GM18907 (cell line): ENCODE results near the gene TPH2.

ENCODE experiments used
- ATAC-seq: cut with Tn5 transposase; IDR thresholded peaks from one replicate; pipeline ENCODE4 v1.9.1; 2021; ENCODE audit warnings: mild to moderate bottlenecking, moderate library complexity; ENCODE audit not compliant: unreplicated experiment

Gene TPH2

DNA sequence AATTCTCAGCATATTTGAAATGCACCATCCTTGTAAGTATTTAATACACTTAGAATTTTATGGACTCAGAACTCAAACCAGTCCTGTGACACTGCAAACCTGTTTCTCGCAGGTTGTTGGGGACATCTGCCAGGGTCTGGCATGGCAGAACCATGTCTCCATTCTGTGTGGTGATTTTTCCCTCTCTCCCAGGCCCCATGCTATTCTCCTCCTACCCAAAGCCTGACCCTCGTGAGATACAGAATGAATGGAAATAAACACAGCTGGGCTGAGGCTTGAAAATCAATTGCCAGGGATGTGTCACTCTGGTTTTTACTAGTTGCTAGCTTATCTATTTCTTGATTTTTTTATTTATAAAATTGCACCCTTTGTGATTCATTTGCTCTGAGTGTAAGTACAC lies 19.8 kb downstream of the TPH2 start:
- ATAC-seq = no peak

DNA sequence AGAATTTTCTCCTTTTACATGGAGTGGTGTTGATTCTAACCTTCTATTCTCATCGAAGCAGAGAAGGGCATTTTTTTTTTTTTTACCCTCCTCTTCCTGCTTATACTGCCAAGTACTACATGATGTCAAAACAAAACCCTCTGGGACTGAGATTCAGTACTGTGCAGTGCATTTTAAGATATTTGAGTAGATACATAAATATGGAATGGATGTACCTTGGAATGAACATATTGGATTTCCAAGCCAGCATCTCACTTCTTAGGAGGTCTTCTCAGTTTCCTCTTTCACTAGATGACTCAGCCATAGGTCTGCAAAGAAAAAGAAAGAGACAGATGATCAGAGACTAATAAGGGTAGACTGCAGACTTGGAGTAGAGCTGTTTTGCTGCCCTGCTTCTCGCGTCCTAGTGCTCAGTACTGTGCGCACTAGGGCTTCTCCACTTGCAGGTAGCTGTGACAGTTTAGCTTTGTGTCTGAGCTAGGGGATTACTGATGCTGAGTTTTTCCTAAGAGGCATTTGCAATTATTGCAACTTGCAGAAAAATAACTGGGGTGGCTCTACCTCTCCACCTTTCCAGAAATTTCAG lies 20.4 kb downstream of the TPH2 start:
- ATAC-seq = no peak

DNA sequence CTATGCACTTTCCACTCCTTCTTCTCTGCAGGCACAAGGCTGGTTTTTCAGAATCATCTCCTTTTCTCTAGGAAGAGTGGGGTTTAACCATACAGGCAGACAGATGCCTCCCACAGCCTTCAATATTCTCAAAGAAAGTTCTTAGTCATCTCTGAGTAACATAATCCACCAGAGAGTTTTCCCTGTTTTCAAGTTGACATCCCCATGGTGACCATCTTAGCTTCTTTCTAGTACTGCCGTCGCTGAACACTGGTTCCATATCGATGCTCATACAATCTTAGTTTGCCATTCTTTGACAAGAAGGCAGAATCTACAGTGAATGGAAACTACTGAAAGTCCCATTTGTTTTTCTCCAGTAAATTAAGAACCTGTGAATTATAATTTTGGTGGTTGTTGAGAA lies 28.6 kb downstream of the TPH2 start:
- ATAC-seq = no peak

DNA sequence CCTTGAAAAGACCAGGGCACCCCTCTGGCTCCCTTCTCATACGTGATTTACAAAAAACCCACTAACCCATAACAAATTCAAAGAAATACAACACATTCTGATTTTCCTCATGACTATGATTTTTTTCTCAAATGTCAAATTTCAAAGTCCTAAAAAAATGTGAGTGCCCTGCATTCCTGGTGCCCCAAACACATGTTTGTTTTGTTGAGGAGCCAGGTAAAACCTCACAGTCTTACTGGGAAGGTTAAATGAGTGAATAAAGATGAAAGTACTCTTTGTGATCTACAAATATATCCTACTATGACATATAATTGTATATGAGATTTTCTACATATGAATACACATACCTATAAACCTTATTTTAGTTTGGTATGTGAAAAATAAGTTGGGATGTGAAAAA lies 30.7 kb downstream of the TPH2 start:
- no peak for ATAC-seq

DNA sequence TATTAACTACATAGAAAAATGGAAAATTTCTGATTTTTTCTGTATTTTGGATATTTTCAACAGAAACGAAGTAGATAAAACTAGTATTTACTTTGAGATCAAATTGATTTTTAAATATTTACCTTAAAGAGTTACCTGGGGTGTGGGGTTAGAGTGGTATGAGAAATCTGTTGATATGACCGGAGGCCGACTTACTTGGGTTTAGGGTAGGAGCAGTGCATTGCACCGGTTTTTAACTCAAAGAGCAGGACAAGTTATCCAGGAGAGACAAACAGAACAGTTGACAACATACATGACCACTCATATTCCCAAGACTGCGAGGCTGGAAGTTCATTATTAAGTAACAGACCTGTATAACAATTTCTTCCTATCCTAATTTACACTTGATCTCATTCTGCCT lies 31.4 kb downstream of the TPH2 start:
- no peak for ATAC-seq

DNA sequence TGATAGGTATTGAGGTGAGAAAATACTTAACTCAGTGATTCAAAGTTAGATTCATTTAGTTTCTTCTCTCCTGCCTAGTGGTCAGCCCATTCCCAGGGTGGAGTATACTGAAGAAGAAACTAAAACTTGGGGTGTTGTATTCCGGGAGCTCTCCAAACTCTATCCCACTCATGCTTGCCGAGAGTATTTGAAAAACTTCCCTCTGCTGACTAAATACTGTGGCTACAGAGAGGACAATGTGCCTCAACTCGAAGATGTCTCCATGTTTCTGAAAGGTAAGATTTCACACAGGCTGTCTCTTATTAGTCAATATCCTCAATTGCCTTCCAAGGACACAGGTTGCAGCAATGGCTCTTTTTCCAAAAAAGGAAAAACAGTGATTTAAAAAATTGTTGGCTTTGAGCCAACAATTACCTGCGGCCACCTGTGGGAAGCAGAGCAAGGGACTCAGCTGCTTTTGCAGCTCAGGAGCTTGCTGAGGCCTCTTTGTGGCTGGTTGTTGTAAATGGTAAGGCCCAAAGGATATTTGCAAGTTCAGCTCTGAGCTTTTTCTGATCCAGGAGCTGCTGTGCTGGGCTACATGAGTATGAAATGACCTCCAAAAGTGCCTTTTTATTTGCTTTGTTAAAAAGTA lies 33.9 kb downstream of the TPH2 start:
- no peak for ATAC-seq

DNA sequence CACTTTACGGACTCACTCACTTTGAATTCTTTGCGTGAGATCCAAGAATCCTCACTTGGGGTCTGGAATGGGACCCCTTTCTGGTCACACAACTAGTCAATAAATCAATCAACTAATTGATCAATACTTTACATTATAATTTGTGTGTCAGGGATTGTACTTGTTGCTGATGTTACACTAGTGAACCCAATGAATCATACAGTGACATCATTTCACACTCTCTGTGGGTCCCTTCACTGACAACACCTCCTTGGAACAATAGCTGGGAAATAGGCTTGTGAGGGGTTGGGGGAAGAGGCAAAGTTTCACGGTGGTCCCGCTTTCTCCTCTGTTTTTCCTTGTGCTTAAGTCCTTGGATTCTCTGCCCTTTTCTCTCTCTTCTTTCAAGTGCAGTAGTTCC lies 35.0 kb downstream of the TPH2 start:
- no peak for ATAC-seq

DNA sequence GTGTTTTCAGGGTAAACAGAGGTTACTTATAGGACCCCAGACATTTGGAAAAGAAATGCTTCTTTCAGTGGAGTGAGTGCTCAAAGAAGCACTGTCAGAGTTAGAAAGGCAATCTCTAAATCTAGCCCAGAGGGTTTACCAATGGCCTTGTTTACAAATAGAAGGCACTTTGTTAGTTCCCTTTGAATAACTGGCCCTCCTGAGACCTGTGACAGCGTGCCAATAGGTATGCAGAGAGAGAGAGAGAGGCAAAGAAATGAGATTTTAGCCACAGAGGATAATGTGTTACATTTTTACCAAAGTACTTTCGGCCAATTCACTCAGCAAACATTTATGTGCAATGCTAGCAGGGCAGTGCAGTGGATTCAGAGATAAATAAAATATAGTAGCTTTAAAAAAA lies 41.9 kb downstream of the TPH2 start:
- no peak for ATAC-seq

DNA sequence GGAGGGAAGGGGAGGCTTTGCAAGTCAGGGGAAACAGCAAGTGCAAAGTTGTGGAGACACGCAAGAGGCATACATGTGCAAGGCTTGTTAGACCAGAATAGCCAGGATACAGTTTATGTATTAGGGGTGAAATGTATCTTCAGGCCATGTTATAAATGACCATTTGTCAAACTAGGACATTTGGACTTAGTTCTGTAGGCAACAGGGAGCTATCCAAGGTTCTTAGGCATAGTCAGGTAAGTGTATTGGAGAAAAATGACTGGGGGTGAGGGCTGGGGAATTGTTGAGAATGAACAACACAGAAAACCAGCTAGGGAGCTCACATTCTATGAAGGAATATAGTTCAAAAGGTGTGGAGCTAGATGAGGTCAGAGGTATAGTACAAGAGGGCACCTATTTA lies 42.5 kb downstream of the TPH2 start:
- ATAC-seq = no peak

DNA sequence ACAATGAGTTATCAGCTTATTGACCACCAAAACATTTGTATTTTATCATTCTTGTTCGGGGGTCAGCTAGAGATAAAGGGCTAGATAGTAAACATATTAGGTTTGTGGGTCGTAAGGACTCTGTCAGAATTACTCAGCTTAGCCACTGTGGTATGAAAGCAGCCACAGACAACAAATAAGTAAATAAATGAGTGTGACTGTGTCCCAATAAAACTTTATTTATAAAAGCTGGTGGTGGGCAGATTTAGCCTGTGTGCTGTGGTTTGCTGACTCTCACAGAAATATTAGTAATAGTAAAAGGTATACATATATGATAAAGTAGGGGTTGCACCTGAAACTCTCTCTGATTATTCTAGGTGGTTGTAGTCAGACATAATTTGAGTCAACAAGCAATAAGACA lies 56.1 kb downstream of the TPH2 start:
- ATAC-seq = no peak

DNA sequence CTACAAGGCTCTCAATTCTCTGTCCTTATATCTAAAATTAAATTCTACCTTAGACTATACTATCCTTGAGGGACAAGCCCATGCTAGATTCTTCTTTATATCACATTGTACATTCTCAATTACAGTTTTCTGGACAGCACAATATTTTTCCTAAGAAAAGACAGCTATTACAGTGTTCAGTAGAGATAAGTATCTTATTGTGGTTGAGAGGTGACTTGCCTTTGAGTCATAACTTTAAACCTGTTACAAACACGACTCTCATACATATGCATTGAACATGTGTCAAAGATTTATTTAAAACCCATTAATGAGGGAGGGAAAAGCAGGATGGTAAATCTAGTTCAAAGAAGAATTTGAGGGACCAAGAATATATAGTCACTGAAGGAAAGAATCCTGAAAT lies 61.1 kb downstream of the TPH2 start:
- no peak for ATAC-seq

DNA sequence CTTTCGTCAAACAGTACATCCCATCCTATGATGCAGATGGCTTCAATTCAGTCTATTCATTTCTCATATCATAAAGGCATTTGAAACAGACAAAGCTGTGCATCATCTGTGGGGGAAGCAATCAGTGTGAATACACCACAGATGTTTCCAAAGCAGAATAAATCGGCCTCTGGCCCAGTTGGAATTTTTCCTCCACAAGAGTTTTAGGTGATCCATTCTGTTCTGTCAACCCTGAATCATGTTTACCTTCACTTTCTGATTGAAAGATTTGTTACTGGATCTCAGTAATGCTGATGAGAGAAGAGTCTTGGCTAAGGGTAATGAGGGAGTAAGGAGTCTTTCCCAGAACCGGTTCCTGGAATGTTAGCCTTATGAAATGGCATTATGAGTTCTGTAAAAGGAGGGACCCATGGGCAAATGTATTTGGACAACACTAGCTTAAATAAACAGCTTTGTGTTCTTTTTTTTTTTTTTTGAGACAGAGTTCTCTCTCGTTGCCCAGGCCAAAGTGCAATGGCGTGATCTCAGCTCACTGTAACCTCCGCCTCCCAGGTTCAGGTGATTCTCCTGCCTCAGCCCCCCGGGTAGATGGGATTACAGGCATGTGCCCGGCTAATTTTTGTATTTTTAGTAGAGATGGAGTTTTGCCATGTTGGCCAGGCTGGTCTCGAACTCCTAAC lies 62.5 kb downstream of the TPH2 start:
- ATAC-seq = no peak

DNA sequence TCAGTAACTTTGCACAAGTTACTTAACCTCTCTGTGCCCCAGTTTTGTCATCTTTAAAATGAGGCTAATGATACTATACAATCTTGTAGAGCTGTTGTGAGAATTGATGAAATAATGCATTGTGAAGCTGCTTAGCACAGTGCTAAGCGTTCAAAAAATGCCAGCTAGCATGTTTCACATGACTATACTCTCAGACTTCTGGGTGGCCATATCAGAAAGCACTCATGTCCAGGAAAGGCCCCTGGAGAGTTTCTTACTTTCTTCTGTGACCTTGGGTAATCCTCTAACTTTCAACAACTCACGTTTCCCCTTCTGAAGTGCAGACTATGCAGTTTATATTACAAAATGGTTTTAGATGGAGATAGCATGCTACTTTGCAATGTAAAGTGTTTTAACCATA lies 68.1 kb downstream of the TPH2 start:
- ATAC-seq = no peak

DNA sequence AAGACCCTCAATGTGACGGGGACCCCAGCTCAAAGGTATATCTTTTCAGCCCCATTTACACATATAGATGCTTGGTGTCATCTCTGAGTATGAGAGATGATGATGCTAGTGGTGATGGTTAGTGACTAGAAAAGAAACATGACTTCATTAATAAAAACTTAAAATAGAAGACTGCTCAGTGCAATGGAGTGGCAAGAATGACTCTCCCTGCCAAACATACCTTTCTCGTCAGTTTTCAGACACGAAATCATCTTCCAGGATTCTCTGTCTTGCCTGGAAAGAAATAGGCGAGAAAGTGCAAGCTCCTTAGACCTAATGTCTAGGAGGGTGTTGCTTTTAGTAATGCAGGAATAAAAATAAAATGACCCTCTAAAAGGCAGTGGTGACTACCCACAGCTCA lies 71.7 kb downstream of the TPH2 start:
- ATAC-seq = no peak

DNA sequence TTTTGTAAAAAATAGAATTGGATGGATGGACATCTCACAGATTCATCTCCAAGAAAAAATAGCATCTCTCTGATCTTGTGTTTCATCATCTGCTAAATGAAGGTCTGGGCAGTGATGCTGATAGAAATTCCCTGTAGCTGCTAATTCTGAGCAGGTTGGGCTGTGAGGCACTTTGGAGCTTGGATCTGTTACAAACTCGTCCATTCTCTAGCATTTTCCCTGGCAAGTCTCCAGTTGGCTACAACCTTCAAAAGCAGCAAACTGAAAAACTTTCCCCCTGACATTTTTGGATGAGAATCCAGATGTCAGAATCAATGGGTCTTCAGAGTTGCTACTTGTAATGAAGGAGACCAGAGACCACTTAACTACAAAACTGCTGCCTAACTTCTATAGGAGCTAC lies 72.7 kb downstream of the TPH2 start:
- ATAC-seq = no peak

DNA sequence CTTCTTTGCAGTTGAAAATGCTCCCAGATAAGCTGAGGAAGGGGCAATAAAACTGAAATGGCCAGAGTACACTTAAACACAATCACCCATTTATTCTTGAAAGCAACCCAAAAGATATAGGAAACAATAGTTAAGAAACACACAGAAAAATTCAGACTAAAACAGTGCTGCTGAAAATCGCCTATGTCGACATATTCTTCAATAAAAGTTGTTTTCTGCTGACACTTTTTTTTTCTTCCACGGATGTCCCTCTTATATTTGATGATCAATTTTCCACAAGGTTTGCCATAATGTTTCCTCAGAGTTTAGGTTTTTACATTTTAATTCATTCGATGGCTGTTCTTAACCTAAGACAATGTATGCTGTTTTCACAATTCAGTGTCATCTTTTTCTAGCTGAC lies 74.2 kb downstream of the TPH2 start:
- no peak for ATAC-seq

DNA sequence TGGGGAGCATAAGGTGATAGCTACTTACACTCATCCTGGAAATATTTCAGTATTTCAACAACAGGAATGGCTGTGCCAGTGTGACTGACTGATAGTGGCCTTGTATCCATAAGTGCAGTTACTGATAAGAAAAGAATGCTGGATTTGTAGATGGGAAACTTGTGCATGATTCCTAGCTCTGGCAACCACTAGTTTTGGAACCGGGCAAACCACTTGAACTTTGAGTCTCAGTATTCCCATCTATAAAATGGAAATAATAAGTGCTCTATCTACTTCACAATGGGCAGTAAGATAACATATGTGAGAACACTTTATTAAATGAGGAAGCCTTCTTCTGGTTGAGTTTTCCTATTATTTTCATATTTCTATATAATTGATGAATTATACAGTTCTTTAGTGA lies 77.2 kb downstream of the TPH2 start:
- ATAC-seq = no peak

DNA sequence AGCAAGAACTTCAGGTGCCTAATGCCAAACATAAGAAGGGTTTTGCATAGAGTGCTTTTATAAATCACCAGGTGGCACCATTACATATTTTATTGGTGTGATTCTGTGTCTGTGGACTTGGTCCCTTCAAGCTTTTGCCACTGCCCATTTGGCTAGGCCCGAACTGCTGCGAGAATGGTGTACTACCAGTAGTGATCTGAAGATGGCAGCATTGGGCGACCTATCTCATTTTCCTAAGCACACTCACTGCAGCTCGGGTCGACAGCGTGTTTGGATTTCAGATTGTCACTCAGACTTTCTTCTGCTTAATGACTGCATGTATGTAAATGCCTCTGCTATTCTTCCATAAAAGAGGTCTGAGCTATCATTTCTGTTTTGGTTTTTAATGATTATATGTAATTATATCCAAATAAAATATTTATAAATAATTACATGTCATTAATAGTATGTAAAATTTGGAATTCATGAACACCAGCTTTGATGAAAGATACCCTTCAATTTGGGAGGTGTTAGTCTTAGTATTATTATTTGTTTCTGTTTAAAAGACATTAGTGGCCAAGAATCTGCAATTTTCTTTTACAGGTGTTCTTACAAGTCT lies 78.5 kb downstream of the TPH2 start:
- peak; percentile 99 for ATAC-seq

DNA sequence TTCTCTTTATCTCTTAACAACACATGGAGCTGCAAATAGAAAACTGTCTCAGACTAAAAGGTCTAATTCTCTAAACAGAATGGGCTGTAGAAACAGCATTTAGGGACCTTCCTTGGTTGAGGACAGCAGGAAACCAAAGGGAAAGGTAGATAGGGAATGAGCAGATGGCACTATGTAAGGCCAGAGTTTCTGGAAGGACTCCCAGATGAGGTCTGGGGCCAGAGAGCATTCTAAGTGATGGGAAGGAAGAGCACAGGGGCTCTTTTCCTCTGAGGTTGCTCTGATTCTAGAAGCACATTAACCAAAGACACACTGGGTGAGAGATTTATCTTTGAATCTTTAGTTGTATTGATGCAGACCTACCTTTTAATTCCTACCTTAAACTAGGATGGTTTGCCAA lies 79.4 kb downstream of the TPH2 start:
- no peak for ATAC-seq

DNA sequence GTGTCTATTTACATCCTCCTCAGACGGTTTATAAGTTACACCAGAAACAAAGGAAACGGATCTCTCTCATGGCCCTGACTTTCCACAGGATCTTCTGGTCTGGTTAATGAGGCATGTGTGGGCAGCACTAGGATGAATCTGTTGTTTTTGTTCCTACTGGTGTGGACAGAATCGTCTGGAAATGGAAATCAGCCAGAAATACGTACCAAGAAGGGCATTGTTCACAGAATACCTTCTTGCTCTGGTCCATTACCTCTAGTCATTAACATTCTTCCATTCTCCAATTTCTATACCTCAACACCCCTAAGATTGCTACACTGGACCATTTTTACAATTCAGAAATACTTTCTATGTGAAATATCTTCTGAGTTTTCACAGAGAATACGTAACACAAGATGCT lies 86.0 kb downstream of the TPH2 start:
- ATAC-seq = no peak

DNA sequence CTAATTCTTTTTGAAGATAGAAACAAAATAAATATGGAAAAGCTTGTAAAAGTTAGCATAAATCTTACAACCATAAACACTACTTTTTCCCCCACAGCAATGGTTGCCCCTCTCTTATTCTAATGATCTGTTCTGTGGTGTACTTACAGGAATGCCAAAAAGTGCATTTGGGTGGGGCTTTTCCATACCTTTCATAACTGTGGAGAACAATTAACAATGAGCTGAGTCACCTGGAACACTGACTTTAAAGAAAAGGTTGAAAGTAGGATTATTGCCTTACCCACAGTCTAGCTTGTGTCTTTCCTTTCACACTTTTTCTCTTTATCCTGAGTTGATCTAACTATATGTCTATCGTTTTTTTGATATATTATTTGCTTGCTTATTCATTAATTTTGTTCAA lies 86.9 kb downstream of the TPH2 start:
- ATAC-seq = no peak

DNA sequence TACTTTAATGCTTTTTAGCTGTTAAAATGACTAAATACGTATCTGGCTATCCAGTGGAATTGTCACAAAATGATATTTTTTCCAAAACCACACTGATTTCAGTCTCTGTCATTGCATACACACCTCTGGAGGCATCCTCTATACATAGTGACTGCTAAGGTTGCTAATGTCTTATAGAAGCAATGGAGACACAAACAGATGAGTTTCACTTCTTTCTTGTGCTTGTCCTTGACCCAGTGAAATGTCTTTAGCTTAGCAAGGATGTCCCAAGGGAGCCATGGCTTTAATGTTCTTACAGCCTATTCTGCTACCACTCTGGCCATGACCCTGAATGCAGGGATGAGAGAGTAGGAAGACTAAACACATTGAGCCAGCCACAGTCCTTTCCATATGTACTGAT lies 90.3 kb downstream of the TPH2 start:
- ATAC-seq = no peak
